Muscle of leg (tissue), 11 donors: ENCODE data around the gene TIMM44. TPM values are rescaled to one million over a fixed set of nuclear protein-coding genes. Genes with fewer than 3 reads are reported as not detected.

ENCODE experiments used
- DNase-seq: peaks from one replicate; pipeline ENCODE4 v3.0.0; 2013
- H3K27ac ChIP-seq: one replicate; pipeline ENCODE4 v1.5.1; 2013; ENCODE audit warnings: mild to moderate bottlenecking, low read length, control low read depth
- H3K27me3 ChIP-seq: one replicate; pipeline ENCODE4 v1.6.1; 2013; ENCODE audit warnings: low read length; ENCODE audit not compliant: control insufficient read depth, insufficient read depth
- H3K36me3 ChIP-seq: one replicate; pipeline ENCODE4 v1.6.1; 2013; ENCODE audit warnings: low read length; ENCODE audit not compliant: control insufficient read depth, insufficient read depth
- H3K4me1 ChIP-seq: one replicate; pipeline ENCODE4 v1.6.1; 2013; ENCODE audit warnings: low read length; ENCODE audit not compliant: control insufficient read depth, insufficient read depth
- H3K4me3 ChIP-seq: one replicate; pipeline ENCODE4 v1.5.1; 2013; ENCODE audit warnings: low read length, control low read depth
- H3K9me3 ChIP-seq: replicated peaks from 2 replicates; pipeline ENCODE4 v1.6.1; 2013; ENCODE audit warnings: low read depth, low read length; ENCODE audit not compliant: control insufficient read depth
- WGBS: methylation state at CpG from one replicate; pipeline ENCODE4 v1.1.5; 2013; ENCODE audit warnings: missing lambda C conversion rate; ENCODE audit not compliant: insufficient coverage; 5-methylcytosine and 5-hydroxymethylcytosine counted together
- polyA plus RNA-seq, 8 donors: library from polyadenylated mRNA; unstranded; fragments of 120-200 nt; gene quantifications; one replicate each; pipeline versions ENCODE4 v1.2.1 to v1.2.3, GENCODE V29; 2013; ENCODE audit warnings: inconsistent platforms in 1 of 8, low replicate concordance in 1 of 8; ENCODE audit not compliant: insufficient read length in 8 of 8, insufficient read depth in 1 of 8
- total RNA-seq: library from RNA; stranded (reverse); fragments of 120-200 nt; gene quantifications from one replicate; pipeline ENCODE4 v1.2.4, GENCODE V29; 2013

Gene TIMM44
- total and polyA plus RNA-seq, 9 donors = 40.5 to 66.3 (median 57.4) TPM

GRCh38 chr19:7888145-7888825 is 55.2 kb downstream of the TIMM44 start, which contains the start of gene LRRC8E:
LRRC8E (plus strand) TSS chr19:7888510; CDS start chr19:7895604, 7,094 bp downstream.
- peak within 1 kb of the TSS; percentile 21 for H3K4me3 ChIP-seq
- H3K27me3 ChIP-seq = peaks cover 24% of the 10 kb centered on the region
- no peak within 1 kb of the TSS for H3K27ac ChIP-seq
- H3K4me1 ChIP-seq = peaks cover 8% of the 10 kb centered on the region
- no peaks in the 10 kb centered on the region for H3K9me3 ChIP-seq
- no peaks in the 10 kb centered on the region for H3K36me3 ChIP-seq
- 7% methylated on average over 49 of the region's 53 CpGs for WGBS
- peak; percentile 15 for DNase-seq

- Histone ChIP-seq H3K27ac (no peak overlapping the region), H3K36me3 (no peaks in the 10 kb centered on the region), H3K4me1 (peaks cover 8% of the 10 kb centered on the region), H3K27me3 (peaks cover 24% of the 10 kb centered on the region), H3K9me3 (no peaks in the 10 kb centered on the region), H3K4me3 (no peak overlapping the region)
- WGBS = 77% methylated on average over 10 of the region's 16 CpGs
- DNase-seq = no peak
Observed at GRCh38 chr19:7887408-7888144, 55.9 kb downstream of the TIMM44 start.

GRCh38 chr19:7885818-7886217 is 57.6 kb downstream of the TIMM44 start:
- H3K4me1 ChIP-seq = peaks cover 8% of the 10 kb centered on the region
- no peak for DNase-seq
- no peaks in the 10 kb centered on the region for H3K36me3 ChIP-seq
- no peak overlapping the region for H3K4me3 ChIP-seq
- 81% methylated on average over 4 of the region's 8 CpGs for WGBS
- H3K9me3 ChIP-seq = no peaks in the 10 kb centered on the region
- H3K27ac ChIP-seq = no peak overlapping the region
- peaks cover 20% of the 10 kb centered on the region for H3K27me3 ChIP-seq

GRCh38 chr19:7883796-7884570 is 59.5 kb downstream of the TIMM44 start:
- H3K27me3 ChIP-seq = peaks cover 18% of the 10 kb centered on the region
- H3K27ac ChIP-seq = no peak overlapping the region
- no peak for DNase-seq
- H3K4me1 ChIP-seq = peaks cover 14% of the 10 kb centered on the region
- H3K4me3 ChIP-seq = no peak overlapping the region
- no peaks in the 10 kb centered on the region for H3K9me3 ChIP-seq
- no peaks in the 10 kb centered on the region for H3K36me3 ChIP-seq
- 71% methylated on average over 1 of the region's 2 CpGs for WGBS

GRCh38 chr19:7883105-7883504 is 60.4 kb downstream of the TIMM44 start:
- peaks cover 9% of the 10 kb centered on the region for H3K27me3 ChIP-seq
- no peaks in the 10 kb centered on the region for H3K9me3 ChIP-seq
- no peak for DNase-seq
- H3K4me3 ChIP-seq = no peak overlapping the region
- H3K27ac ChIP-seq = no peak overlapping the region
- H3K36me3 ChIP-seq = no peaks in the 10 kb centered on the region
- WGBS = 100% methylated on average over 1 of the region's 4 CpGs
- peaks cover 12% of the 10 kb centered on the region for H3K4me1 ChIP-seq

GRCh38 chr19:7881910-7882309 is 61.6 kb downstream of the TIMM44 start:
- no peaks in the 10 kb centered on the region for H3K36me3 ChIP-seq
- DNase-seq = no peak
- WGBS = 89% methylated on average over 3 of the region's 3 CpGs
- H3K4me1 ChIP-seq = peaks cover 11% of the 10 kb centered on the region
- no peak overlapping the region for H3K27ac ChIP-seq
- no peaks in the 10 kb centered on the region for H3K27me3 ChIP-seq
- H3K9me3 ChIP-seq = no peaks in the 10 kb centered on the region
- H3K4me3 ChIP-seq = no peak overlapping the region

GRCh38 chr19:7879836-7880235 is 63.6 kb downstream of the TIMM44 start:
- Histone ChIP-seq H3K4me1 (peaks cover 12% of the 10 kb centered on the region), H3K27me3 (peaks cover 12% of the 10 kb centered on the region), H3K9me3 (no peaks in the 10 kb centered on the region), H3K4me3 (no peak overlapping the region), H3K27ac (no peak overlapping the region), H3K36me3 (no peaks in the 10 kb centered on the region)
- no peak for DNase-seq
- 67% methylated on average over 10 of the region's 19 CpGs for whole genome bisulfite sequencing

GRCh38 chr19:7879111-7879807 is 64.2 kb downstream of the TIMM44 start:
- no peaks in the 10 kb centered on the region for H3K9me3 ChIP-seq
- peaks cover 18% of the 10 kb centered on the region for H3K4me1 ChIP-seq
- WGBS = 56% methylated on average over 16 of the region's 18 CpGs
- H3K4me3 ChIP-seq = no peak overlapping the region
- peak overlapping the region; percentile 7 for H3K27ac ChIP-seq
- H3K27me3 ChIP-seq = peaks cover 18% of the 10 kb centered on the region
- DNase-seq = no peak
- no peaks in the 10 kb centered on the region for H3K36me3 ChIP-seq

- H3K27me3 ChIP-seq = peaks cover 35% of the 10 kb centered on the region
- no peak for DNase-seq
- peaks cover 21% of the 10 kb centered on the region for H3K4me1 ChIP-seq
- H3K4me3 ChIP-seq = no peak overlapping the region
- WGBS = 67% methylated on average over 2 of the region's 6 CpGs
- H3K36me3 ChIP-seq = no peaks in the 10 kb centered on the region
- no peaks in the 10 kb centered on the region for H3K9me3 ChIP-seq
- no peak overlapping the region for H3K27ac ChIP-seq
Observed at GRCh38 chr19:7877249-7877836, 66.1 kb downstream of the TIMM44 start.
